Keratinocyte (primary cell): ENCODE data around the gene MIF. TPM values are rescaled to one million over a fixed set of nuclear protein-coding genes. Genes with fewer than 3 reads are reported as not detected.
A peak's percentile ranks its signal among the peaks of the same experiment; 100 is the strongest.
"Not testable (repeated sequence)": the region's sequence is repeated elsewhere in the genome, so short reads cannot be mapped to it uniquely, and the experiment has no call there.

Experiments used
- DNase-seq: peaks from one replicate; pipeline ENCODE4 v3.0.0-alpha.2; 2011; ENCODE audit warnings: low read depth, missing footprints, low spot score
- FAIRE-seq: peaks from 2 replicates; lab custom pipeline; 2011; peaks lifted over from hg19 to GRCh38; lab: Jason Lieb, UNC
- H2AFZ ChIP-seq: 2 replicates; pipeline ENCODE4 v1.6.0; 2012; ENCODE audit warnings: low read length, control low read depth, inconsistent platforms; ENCODE audit not compliant: control insufficient read depth
- H3K27ac ChIP-seq: 2 replicates; pipeline ENCODE4 v1.5.1; 2011; ENCODE audit warnings: low read length; ENCODE audit not compliant: control insufficient read depth, insufficient read depth
- H3K27me3 ChIP-seq: 3 replicates; pipeline ENCODE4 v1.6.0; 2011; ENCODE audit warnings: low read length; ENCODE audit not compliant: control insufficient read depth, insufficient read depth; ENCODE audit errors: extremely low read depth
- H3K36me3 ChIP-seq, 2 experiments: 2 replicates in 1 of 2; 3 replicates in 1 of 2; pipeline ENCODE4 v1.5.1; 2011; ENCODE audit warnings: low read length in 2 of 2, mild to moderate bottlenecking in 1 of 2; ENCODE audit not compliant: control insufficient read depth in 2 of 2, insufficient read depth in 2 of 2; ENCODE audit errors: extremely low read depth in 1 of 2
- H3K4me1 ChIP-seq: 3 replicates; pipeline ENCODE4 v1.5.1; 2011; ENCODE audit warnings: low read length; ENCODE audit not compliant: control insufficient read depth, insufficient read depth; ENCODE audit errors: extremely low read depth
- H3K4me2 ChIP-seq: 3 replicates; pipeline ENCODE4 v1.6.0; 2011; ENCODE audit warnings: low read depth, low read length; ENCODE audit not compliant: control insufficient read depth, insufficient read depth; ENCODE audit errors: extremely low read depth
- H3K4me3 ChIP-seq, 3 experiments: fragments of 200-600 bp in 1 of 3; sonication (generic) in 1 of 3; 2 replicates in 2 of 3; 3 replicates in 1 of 3; pipeline ENCODE4 v1.5.1; 2011 to 2016; ENCODE audit warnings: low read length in 3 of 3, mild to moderate bottlenecking in 3 of 3, control low read depth in 2 of 3, inconsistent platforms in 1 of 3, low read depth in 1 of 3, mixed read lengths in 1 of 3, mixed run types in 1 of 3, moderate library complexity in 1 of 3; ENCODE audit not compliant: control insufficient read depth in 2 of 3, insufficient read depth in 2 of 3; ENCODE audit errors: extremely low read depth in 1 of 3
- H3K79me2 ChIP-seq: 2 replicates; pipeline ENCODE4 v1.6.0; 2012; ENCODE audit warnings: low read length; ENCODE audit not compliant: control insufficient read depth, insufficient read depth
- H3K9ac ChIP-seq: 3 replicates; pipeline ENCODE4 v1.6.0; 2011; ENCODE audit warnings: low read length; ENCODE audit not compliant: control insufficient read depth, insufficient read depth; ENCODE audit errors: extremely low read depth
- H3K9me1 ChIP-seq: 3 replicates; pipeline ENCODE4 v1.6.0; 2011; ENCODE audit warnings: low read length; ENCODE audit not compliant: control insufficient read depth, insufficient read depth; ENCODE audit errors: extremely low read depth
- H3K9me3 ChIP-seq: 2 replicates; pipeline ENCODE4 v1.5.1; 2012; ENCODE audit warnings: low read depth, low read length; ENCODE audit not compliant: control insufficient read depth
- H4K20me1 ChIP-seq: 3 replicates; pipeline ENCODE4 v1.6.0; 2011; ENCODE audit warnings: low read length; ENCODE audit not compliant: control insufficient read depth, insufficient read depth; ENCODE audit errors: extremely low read depth
- EZH2 ChIP-seq: IDR thresholded peaks from one replicate; pipeline ENCODE4 v1.6.1; 2012; ENCODE audit warnings: inconsistent platforms, mild to moderate bottlenecking, low read length, moderate library complexity
- dilution Hi-C: fragments of 300-500 bp; cut with MboI; formaldehyde crosslinking; loops from one replicate; pipeline ENCODE4 v1.7.0; 2020; ENCODE audit warnings: low sequenced_read_pairs; ENCODE audit not compliant: extremely low pct_ligation_motif_present
- polyA plus RNA-seq, 5 experiments: library from polyadenylated mRNA; depleted of rRNA in 3 of 5; stranded (reverse) in 3 of 5; stranded (forward) in 1 of 5; unstranded in 1 of 5; fragments of >200 nt; gene quantifications; 1 replicate in 1 of 5; 2 replicates in 3 of 5; 3 replicates in 1 of 5; pipeline versions ENCODE4 v1.2.1 to v1.2.3, GENCODE V29; 2011 to 2012; ENCODE audit warnings: missing spikeins in 2 of 5, low read depth in 1 of 5, low replicate concordance in 1 of 5
- TF ChIP-seq, protein P1 (sequence below), 3 experiments: IDR thresholded peaks in 1 of 3; conservative IDR thresholded peaks in 1 of 3; optimal IDR thresholded peaks in 1 of 3; 2 replicates in 2 of 3; 3 replicates in 1 of 3; pipeline versions ENCODE3 to v1.5.1; 2011; ENCODE audit warnings: low read length in 3 of 3, mild to moderate bottlenecking in 3 of 3, moderate library complexity in 2 of 3, control low read depth in 1 of 3, inconsistent platforms in 1 of 3; ENCODE audit not compliant: insufficient read depth in 2 of 3; ENCODE audit errors: extremely low read depth in 1 of 3

The MIF gene
- polyA plus RNA-seq, 1 donor (not counting 4 experiments of a cell fraction or from before 2014, with no cell fraction given): 340 TPM

DNA sequence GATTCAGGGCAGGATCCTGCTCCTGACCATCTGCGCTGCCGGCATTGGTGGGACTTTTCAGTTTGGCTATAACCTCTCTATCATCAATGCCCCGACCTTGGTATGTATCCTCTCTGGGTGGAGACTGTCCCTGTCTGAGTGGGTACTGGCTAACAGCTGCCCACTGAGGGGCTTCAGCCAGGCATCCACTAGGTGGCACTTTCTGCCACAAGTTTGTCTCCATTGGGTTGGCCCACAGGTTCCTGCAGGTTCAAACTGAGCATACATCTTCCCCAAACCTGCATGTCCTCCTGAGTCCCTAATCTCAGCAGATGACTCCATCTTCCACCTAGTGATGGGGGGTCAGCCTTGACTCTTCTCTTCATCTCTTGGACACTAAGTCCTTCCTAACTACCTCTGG, 32.1 kb upstream of the MIF start:
- no peaks in the 10 kb centered on the region for H3K9me1 ChIP-seq
- DNase-seq (no peak), FAIRE-seq (no peak)
- no peaks in the 10 kb centered on the region for H3K79me2 ChIP-seq
- peaks cover 6% of the 10 kb centered on the region for H3K4me1 ChIP-seq
- no peak overlapping the region for H3K27ac ChIP-seq
- H3K27me3 ChIP-seq: no peaks in the 10 kb centered on the region
- dilution Hi-C loops: no loop called here
- no peaks in the 10 kb centered on the region for H3K9me3 ChIP-seq
- no peaks in the 10 kb centered on the region for H4K20me1 ChIP-seq
- TF ChIP-seq EZH2: no peak
- TF ChIP-seq, protein P1, sequence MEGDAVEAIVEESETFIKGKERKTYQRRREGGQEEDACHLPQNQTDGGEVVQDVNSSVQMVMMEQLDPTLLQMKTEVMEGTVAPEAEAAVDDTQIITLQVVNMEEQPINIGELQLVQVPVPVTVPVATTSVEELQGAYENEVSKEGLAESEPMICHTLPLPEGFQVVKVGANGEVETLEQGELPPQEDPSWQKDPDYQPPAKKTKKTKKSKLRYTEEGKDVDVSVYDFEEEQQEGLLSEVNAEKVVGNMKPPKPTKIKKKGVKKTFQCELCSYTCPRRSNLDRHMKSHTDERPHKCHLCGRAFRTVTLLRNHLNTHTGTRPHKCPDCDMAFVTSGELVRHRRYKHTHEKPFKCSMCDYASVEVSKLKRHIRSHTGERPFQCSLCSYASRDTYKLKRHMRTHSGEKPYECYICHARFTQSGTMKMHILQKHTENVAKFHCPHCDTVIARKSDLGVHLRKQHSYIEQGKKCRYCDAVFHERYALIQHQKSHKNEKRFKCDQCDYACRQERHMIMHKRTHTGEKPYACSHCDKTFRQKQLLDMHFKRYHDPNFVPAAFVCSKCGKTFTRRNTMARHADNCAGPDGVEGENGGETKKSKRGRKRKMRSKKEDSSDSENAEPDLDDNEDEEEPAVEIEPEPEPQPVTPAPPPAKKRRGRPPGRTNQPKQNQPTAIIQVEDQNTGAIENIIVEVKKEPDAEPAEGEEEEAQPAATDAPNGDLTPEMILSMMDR (optimal IDR thresholded peaks at IDR 0.05 in 1 of 3, IDR thresholded peaks at IDR 0.05 in 1 of 3, conservative IDR thresholded peaks at IDR 0.05 in 1 of 3; ENCODE audit: extremely low read depth in 1 of 3, insufficient read depth in 2 of 3, low read length in 3 of 3): peak; percentile 64 to 85 (median 67)
- H3K36me3 ChIP-seq: no peaks in the 10 kb centered on the region
- no peak overlapping the region for H3K9ac ChIP-seq
- no peak overlapping the region for H3K4me2 ChIP-seq
- no peak overlapping the region for H2AFZ ChIP-seq
- H3K4me3 ChIP-seq: no peak overlapping the region

GRCh38 chr22:23864499-23865154, 29.6 kb upstream of the MIF start:
- dilution Hi-C loops, FAIRE-seq: not testable (repeated sequence)

DNA sequence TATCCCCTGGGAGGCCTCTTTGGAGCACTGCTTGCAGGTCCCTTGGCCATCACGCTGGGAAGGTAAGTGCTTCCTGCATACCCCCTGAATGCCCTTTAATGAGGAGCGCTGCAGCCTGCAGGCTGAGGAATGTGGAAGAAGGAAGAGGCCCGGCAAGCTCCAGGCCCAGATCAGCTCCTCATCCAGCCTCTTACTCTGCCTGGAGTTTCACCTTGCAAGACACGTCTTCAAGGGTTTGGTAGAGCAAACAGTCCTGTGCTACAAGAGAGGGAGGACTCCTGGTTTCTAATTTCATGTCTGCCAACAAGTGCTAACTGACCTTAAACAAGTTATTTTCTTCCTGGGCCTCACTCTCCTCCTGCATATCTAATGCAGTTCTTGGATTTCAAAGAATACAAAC, 25.6 kb upstream of the MIF start:
- dilution Hi-C loops: no loop called here
- no peaks in the 10 kb centered on the region for H3K9me1 ChIP-seq
- H3K79me2 ChIP-seq: no peaks in the 10 kb centered on the region
- FAIRE-seq: no peak
- H2AFZ ChIP-seq: no peak overlapping the region
- no peak overlapping the region for H3K27ac ChIP-seq
- H3K36me3 ChIP-seq: peaks cover 0 to 9% of the 10 kb centered on the region in 2 experiments
- H3K4me3 ChIP-seq: no peak overlapping the region
- no peak overlapping the region for H3K9ac ChIP-seq
- no peaks in the 10 kb centered on the region for H4K20me1 ChIP-seq
- no peaks in the 10 kb centered on the region for H3K27me3 ChIP-seq
- H3K4me2 ChIP-seq: no peak overlapping the region
- H3K4me1 ChIP-seq: no peaks in the 10 kb centered on the region
- no peak for DNase-seq
- no peak for TF ChIP-seq EZH2
- TF ChIP-seq, protein P1 (optimal IDR thresholded peaks at IDR 0.05 in 1 of 3, IDR thresholded peaks at IDR 0.05 in 1 of 3, conservative IDR thresholded peaks at IDR 0.05 in 1 of 3; ENCODE audit: extremely low read depth in 1 of 3, insufficient read depth in 2 of 3, low read length in 3 of 3): no peak
- H3K9me3 ChIP-seq: no peaks in the 10 kb centered on the region

More at GRCh38 chr22:23864499-23865154, 29.6 kb upstream of the MIF start:
- not testable (repeated sequence) for H3K27ac ChIP-seq, H3K4me3 ChIP-seq, H3K4me1 ChIP-seq, H3K9me3 ChIP-seq, DNase-seq, H4K20me1 ChIP-seq, H3K36me3 ChIP-seq, H3K9me1 ChIP-seq, H3K79me2 ChIP-seq, H3K4me2 ChIP-seq, H2AFZ ChIP-seq, H3K27me3 ChIP-seq, H3K9ac ChIP-seq
